Measurements from ENCODE around the gene TERT. TPM values are rescaled to one million over a fixed set of nuclear protein-coding genes. Genes with fewer than 3 reads are reported as not detected.
"Not testable (repeated sequence)": the region's sequence is repeated elsewhere in the genome, so short reads cannot be mapped to it uniquely, and the experiment has no call there.

The TERT gene
- total and polyA plus RNA-seq, 2 of the 8 experiments (the other 6 are each of a cell fraction or from before 2014, with no cell fraction given): 13.1 to 23.1 TPM

DNA sequence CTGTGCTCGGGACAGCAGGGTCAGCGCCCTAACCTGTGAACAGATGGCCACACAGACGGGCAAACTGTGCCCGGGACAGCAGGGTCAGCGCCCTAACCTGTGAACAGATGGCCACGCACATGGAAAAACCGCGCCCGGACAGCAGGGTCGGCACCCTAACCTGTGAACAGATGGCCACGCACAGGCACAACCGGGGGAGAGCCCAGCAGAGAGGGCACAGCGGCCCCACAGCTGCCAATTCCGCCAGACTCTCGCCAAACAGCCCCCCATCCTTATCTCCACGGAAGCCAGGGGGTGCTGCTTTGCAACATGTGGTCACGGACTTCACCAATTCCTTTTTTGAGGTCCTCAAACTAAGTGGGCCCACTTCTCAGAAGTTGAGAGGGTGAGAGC is 44.9 kb upstream of the TERT start:
- H3K23me2 ChIP-seq (ENCODE audit: low read depth, low read length); H4K5ac ChIP-seq (ENCODE audit: insufficient read length, low read depth, low read length); H3K4me3 ChIP-seq (ENCODE audit: extremely low read depth in 1 of 4, insufficient read depth in 2 of 4, low read depth in 3 of 4, low read length in 4 of 4); H2BK12ac ChIP-seq (ENCODE audit: low read depth, low read length); H2BK5ac ChIP-seq (ENCODE audit: low read depth, low read length); H3K56ac ChIP-seq (replicated peaks; ENCODE audit: insufficient read length, low read depth, low read length); H4K91ac ChIP-seq (replicated peaks; ENCODE audit: insufficient read length, low read length); H2BK15ac ChIP-seq (ENCODE audit: low read length); H2BK20ac ChIP-seq (ENCODE audit: low read length); H3K27me3 ChIP-seq (replicated peaks in 1 of 4; ENCODE audit: control insufficient read depth in 3 of 4, extremely low read depth in 1 of 4, insufficient read depth in 3 of 4, low read length in 3 of 4); H2BK120ac ChIP-seq (replicated peaks; ENCODE audit: low read depth, low read length); H3K4ac ChIP-seq (replicated peaks; ENCODE audit: insufficient read length, low read depth, low read length); H3K23ac ChIP-seq (ENCODE audit: insufficient read length); H2AK5ac ChIP-seq (ENCODE audit: low read depth, low read length); H2AFZ ChIP-seq (ENCODE audit: low read length); H3K4me2 ChIP-seq (ENCODE audit: insufficient read depth in 1 of 2, low read depth in 2 of 2, low read length in 2 of 2); H3K9ac ChIP-seq (replicated peaks in 1 of 4; ENCODE audit: extremely low read depth in 1 of 4, low read depth in 3 of 4, low read length in 3 of 4); H3K14ac ChIP-seq (ENCODE audit: insufficient read length); DNase-seq (ENCODE audit: low read depth in 1 of 2, low spot score in 2 of 2); FAIRE-seq; H3K18ac ChIP-seq (ENCODE audit: extremely low read depth, low read length); H4K8ac ChIP-seq (ENCODE audit: extremely low read depth, insufficient read depth, low read length); POLR2A ChIA-PET (ENCODE audit: partially characterized antibody); H3K9me3 ChIP-seq (ENCODE audit: insufficient read depth in 2 of 2, low read depth in 1 of 2, low read length in 1 of 2); H3K79me1 ChIP-seq (ENCODE audit: low read depth, low read length); H3K4me1 ChIP-seq (replicated peaks in 1 of 4; ENCODE audit: control insufficient read depth in 3 of 4, insufficient read depth in 4 of 4, low read length in 3 of 4); H3K27ac ChIP-seq (ENCODE audit: low read depth, low read length): not testable (repeated sequence)
- CTCF ChIA-PET (ENCODE audit: partially characterized antibody): interaction anchor here (0.5 to 0.8 kb wide), 2 partner anchors 16 to 46 kb away, joined by 3 read pairs; no protein-coding TSS in a partner anchor
- H3K79me2 ChIP-seq (ENCODE audit: control insufficient read depth in 1 of 2, insufficient read depth in 2 of 2, low read length in 2 of 2): peaks cover 0 to 14% of the 10 kb centered on the region in 2 experiments; a peak in 2 of 4 replicates
- H4K20me1 ChIP-seq (replicated peaks in 1 of 2; ENCODE audit: control insufficient read depth in 1 of 2, insufficient read depth in 2 of 2, low read length in 2 of 2): peaks cover 15 to 28% of the 10 kb centered on the region in 2 experiments
- peaks cover 34 to 56% (median 52%) of the 10 kb centered on the region in 4 experiments for H3K36me3 ChIP-seq (ENCODE audit: control insufficient read depth in 2 of 4, insufficient read depth in 4 of 4, low read length in 3 of 4)
- WGBS, 2 experiments (ENCODE audit: extremely low coverage in 1 of 2, insufficient coverage in 1 of 2, insufficient read length in 1 of 2, insufficient replicate concordance in 2 of 2, low coverage in 1 of 2, low lambda C conversion rate in 2 of 2, missing lambda C conversion rate in 1 of 2): 93% methylated on average over 7 of the region's 17 CpGs; no CpG with 5 or more reads in 1 of the 2 experiments
